ENCODE results near the gene ALK.

DNA sequence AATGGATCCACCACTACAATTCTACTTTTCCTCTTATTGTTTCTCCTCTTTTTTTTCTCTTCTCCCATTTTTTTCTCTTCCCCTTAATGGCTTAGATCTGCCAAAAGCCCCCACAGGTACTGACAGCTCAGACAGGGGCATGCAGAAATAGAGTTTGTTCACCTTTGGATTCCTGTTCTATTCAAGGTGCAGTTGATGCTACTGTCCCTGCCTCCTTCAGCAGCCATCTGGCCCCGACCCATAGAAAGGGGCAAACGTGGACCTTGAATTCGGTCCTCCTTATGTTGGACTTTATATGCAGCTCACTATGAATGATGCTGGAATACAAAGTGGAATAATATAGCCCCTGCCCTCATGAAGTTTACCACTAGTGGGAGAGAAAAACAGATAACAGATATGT, 27.7 kb upstream of the ALK start:
- TF ChIP-seq CTCF (conservative IDR thresholded peaks at IDR 0.05), result no peak
- no peak for TF ChIP-seq ZFX (IDR thresholded peaks at IDR 0.05)
